GM23338 (cell line): ENCODE measurements around the gene SPOPL. TPM values are rescaled to one million over a fixed set of nuclear protein-coding genes. Genes with fewer than 3 reads are reported as not detected.

ENCODE experiments used
- ATAC-seq: fragments of 200-7000 bp; cut with Tn5 transposase; 3 replicates; pipeline ENCODE4 v1.9.1; 2020
- DNase-seq: peaks from one replicate; pipeline ENCODE4 v3.0.0-alpha.2; 2015; ENCODE audit warnings: low spot score
- H2AFZ ChIP-seq: fragments of 200-600 bp; sonication (generic); 2 replicates; pipeline ENCODE4 v1.8.0; 2016; ENCODE audit warnings: antibody characterized with exemption, mild to moderate bottlenecking, moderate library complexity
- H3F3A ChIP-seq: fragments of 200-600 bp; sonication (generic); replicated peaks from 2 replicates; pipeline ENCODE4 v1.8.0; 2017; ENCODE audit warnings: antibody characterized with exemption, mixed run types, low read depth
- H3K27ac ChIP-seq: fragments of 200-600 bp; sonication (generic); 2 replicates; pipeline ENCODE4 v1.6.1; 2016; ENCODE audit warnings: low read depth
- H3K27me3 ChIP-seq: fragments of 200-600 bp; sonication (generic); 2 replicates; pipeline ENCODE4 v1.8.0; 2016; ENCODE audit warnings: mild to moderate bottlenecking, mixed run types, moderate library complexity; ENCODE audit not compliant: insufficient read depth
- H3K36me3 ChIP-seq: fragments of 200-600 bp; sonication (generic); 2 replicates; pipeline ENCODE4 v1.8.0; 2016; ENCODE audit warnings: mild to moderate bottlenecking; ENCODE audit not compliant: insufficient read depth
- H3K4me1 ChIP-seq: fragments of 200-600 bp; sonication (generic); 2 replicates; pipeline ENCODE4 v1.8.0; 2016; ENCODE audit warnings: mild to moderate bottlenecking, moderate library complexity; ENCODE audit not compliant: insufficient read depth
- H3K4me2 ChIP-seq: fragments of 200-600 bp; sonication (generic); 2 replicates; pipeline ENCODE4 v1.7.1; 2017; ENCODE audit warnings: mixed run types
- H3K4me3 ChIP-seq: fragments of 200-600 bp; sonication (generic); 2 replicates; pipeline ENCODE4 v1.6.1; 2016; ENCODE audit warnings: mixed run types
- H3K79me2 ChIP-seq: fragments of 200-600 bp; sonication (generic); replicated peaks from 2 replicates; pipeline ENCODE4 v1.8.0; 2017; ENCODE audit warnings: mild to moderate bottlenecking; ENCODE audit not compliant: insufficient read depth
- H3K9me2 ChIP-seq: fragments of 200-600 bp; sonication (generic); 2 replicates; pipeline ENCODE4 v1.8.0; 2017; ENCODE audit not compliant: insufficient read depth
- H4K20me1 ChIP-seq: fragments of 200-600 bp; sonication (generic); replicated peaks from 2 replicates; pipeline ENCODE4 v1.8.0; 2017; ENCODE audit warnings: mild to moderate bottlenecking; ENCODE audit not compliant: insufficient read depth
- H3K27ac Mint-ChIP-seq: 2 replicates; pipeline ENCODE4 v1.8.0; 2020; ENCODE audit warnings: inconsistent platforms, mild to moderate bottlenecking, moderate library complexity, mixed read lengths
- H3K27me3 Mint-ChIP-seq: 3 replicates; pipeline ENCODE4 v1.8.0; 2022; ENCODE audit warnings: low read depth, mild to moderate bottlenecking, moderate library complexity, mixed read lengths, inconsistent platforms; ENCODE audit not compliant: insufficient read depth, poor library complexity
- H3K36me3 Mint-ChIP-seq: 3 replicates; pipeline ENCODE4 v1.8.0; 2021; ENCODE audit warnings: low read depth, mild to moderate bottlenecking, inconsistent platforms, moderate library complexity, mixed read lengths
- H3K4me1 Mint-ChIP-seq: 3 replicates; pipeline ENCODE4 v1.8.0; 2020; ENCODE audit warnings: mild to moderate bottlenecking, inconsistent platforms, mixed read lengths
- H3K4me3 Mint-ChIP-seq: 3 replicates; pipeline ENCODE4 v1.8.0; 2021; ENCODE audit warnings: moderate library complexity, mild to moderate bottlenecking, inconsistent platforms, mixed read lengths
- H3K9me3 Mint-ChIP-seq: 3 replicates; pipeline ENCODE4 v1.8.0; 2020; ENCODE audit warnings: moderate library complexity, mild to moderate bottlenecking, inconsistent platforms, mixed read lengths
- ETS1 ChIP-seq: IDR thresholded peaks from 2 replicates; pipeline ENCODE4 v1.6.1; 2016; ENCODE audit warnings: antibody characterized with exemption
- EZH2 ChIP-seq: fragments of 200-600 bp; sonication (generic); IDR thresholded peaks from one replicate; pipeline ENCODE4 v1.8.0; 2017; ENCODE audit warnings: antibody characterized with exemption, mild to moderate bottlenecking, low read depth; ENCODE audit not compliant: unreplicated experiment
- EZH2phosphoT487 ChIP-seq: fragments of 200-600 bp; sonication (generic); IDR thresholded peaks from one replicate; pipeline ENCODE4 v1.8.1; 2018; ENCODE audit warnings: antibody characterized with exemption; ENCODE audit not compliant: unreplicated experiment
- JUNB ChIP-seq: IDR thresholded peaks from one replicate; pipeline ENCODE4 v1.6.1; 2016; ENCODE audit warnings: antibody characterized with exemption; ENCODE audit not compliant: unreplicated experiment
- NANOG ChIP-seq: IDR thresholded peaks from 2 replicates; pipeline ENCODE4 v1.6.1; 2016; ENCODE audit warnings: antibody characterized with exemption, borderline replicate concordance
- POLR2AphosphoS5 ChIP-seq: IDR thresholded peaks from 2 replicates; pipeline ENCODE4 v1.6.1; 2016; ENCODE audit warnings: antibody characterized with exemption, low read depth
- STAT1 ChIP-seq: IDR thresholded peaks from one replicate; pipeline ENCODE4 v1.6.1; 2016; ENCODE audit warnings: antibody characterized with exemption; ENCODE audit not compliant: unreplicated experiment
- ZNF462 ChIP-seq: fragments of 250-450 bp; sonication (Bioruptor Pico); IDR thresholded peaks from 2 replicates; pipeline ENCODE4 v1.5.0; 2020; ENCODE audit warnings: mild to moderate bottlenecking, moderate library complexity
- polyA plus RNA-seq: library from polyadenylated mRNA; unstranded; fragments of >200 nt; fragmentation: Nextera tagmentation; extraction: Ambion mirVana; gene quantifications from 2 replicates; pipeline ENCODE4 v1.2.1, GENCODE V29; 2016
- total RNA-seq: library from RNA; depleted of rRNA; stranded (reverse); fragments of >200 nt; shearing (Covaris generic); gene quantifications from 2 replicates; pipeline ENCODE4 v1.2.3, GENCODE V29; 2014

Gene SPOPL
- total and polyA plus RNA-seq, 2 experiments from 2014 or later, result 4.5 to 15.4 TPM

DNA sequence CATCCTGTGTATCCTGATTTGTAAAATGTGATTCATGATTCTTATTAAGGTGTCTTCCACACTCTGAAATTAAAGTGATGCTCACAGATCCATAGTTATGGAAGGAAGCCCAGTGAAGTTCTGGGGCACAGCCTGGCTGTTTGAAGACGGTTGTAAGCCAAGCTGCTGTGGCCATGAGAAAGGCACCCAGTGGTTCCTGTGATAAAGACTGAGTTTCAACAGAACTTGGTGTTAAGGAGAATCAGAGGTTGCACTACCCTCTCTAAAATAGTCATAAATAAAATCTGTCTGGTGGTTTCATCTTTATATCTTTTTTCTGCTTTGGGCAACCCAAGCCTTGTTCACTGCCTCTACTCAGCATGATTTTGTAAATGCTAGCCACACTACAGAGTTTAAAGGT lies 32.2 kb upstream of the SPOPL start:
- H3K4me3 Mint-ChIP-seq, result no peak overlapping the region
- H3K4me1 ChIP-seq, result no peaks in the 10 kb centered on the region
- no peaks in the 10 kb centered on the region for H3K36me3 Mint-ChIP-seq
- H4K20me1 ChIP-seq, result no peaks in the 10 kb centered on the region
- DNase-seq, result no peak
- H2AFZ ChIP-seq, result no peak overlapping the region
- no peak overlapping the region for H3K27ac ChIP-seq
- no peak for TF ChIP-seq JUNB
- H3K27ac Mint-ChIP-seq, result no peak overlapping the region
- H3F3A ChIP-seq, result no peaks in the 10 kb centered on the region
- no peaks in the 10 kb centered on the region for H3K36me3 ChIP-seq
- H3K4me2 ChIP-seq, result no peak overlapping the region
- no peaks in the 10 kb centered on the region for H3K27me3 ChIP-seq
- no peaks in the 10 kb centered on the region for H3K9me3 Mint-ChIP-seq
- H3K4me1 Mint-ChIP-seq, result no peaks in the 10 kb centered on the region
- H3K4me3 ChIP-seq, result no peak overlapping the region
- no peaks in the 10 kb centered on the region for H3K9me2 ChIP-seq
- no peak for ATAC-seq
- H3K79me2 ChIP-seq, result no peaks in the 10 kb centered on the region
- H3K27me3 Mint-ChIP-seq, result no peaks in the 10 kb centered on the region

GRCh38 chr2:138470941-138471340 lies 30.6 kb upstream of the SPOPL start:
- Histone ChIP-seq H3K4me2 (no peak overlapping the region), H3K27ac (no peak overlapping the region), H3K4me3 (no peak overlapping the region), H3F3A (no peaks in the 10 kb centered on the region), H3K27me3 (no peaks in the 10 kb centered on the region), H3K36me3 (no peaks in the 10 kb centered on the region), H3K4me1 (no peaks in the 10 kb centered on the region), H4K20me1 (no peaks in the 10 kb centered on the region), H2AFZ (no peak overlapping the region), H3K79me2 (no peaks in the 10 kb centered on the region), H3K9me2 (no peaks in the 10 kb centered on the region)
- Mint-ChIP-seq H3K27ac (no peak overlapping the region), H3K9me3 (no peaks in the 10 kb centered on the region), H3K36me3 (no peaks in the 10 kb centered on the region), H3K4me1 (no peaks in the 10 kb centered on the region), H3K4me3 (no peak overlapping the region), H3K27me3 (no peaks in the 10 kb centered on the region)
- ATAC-seq (no peak), DNase-seq (no peak)
- TF ChIP-seq NANOG, result no peak
- no peak for TF ChIP-seq JUNB
- TF ChIP-seq STAT1, result no peak
- TF ChIP-seq EZH2, result no peak
- no peak for TF ChIP-seq ZNF462 (CRISPR knock-in tag)
- TF ChIP-seq POLR2AphosphoS5, result no peak
- no peak for TF ChIP-seq EZH2phosphoT487
- TF ChIP-seq ETS1, result no peak
